Neural cell (in vitro differentiated cells): Measurements from ENCODE around the gene RAB11FIP3. TPM values are rescaled to one million over a fixed set of nuclear protein-coding genes. Genes with fewer than 3 reads are reported as not detected.

Experiments
- H2AFZ ChIP-seq: fragments of 200-600, 300-800 bp; sonication (generic), shearing (Covaris generic); 2 replicates; pipeline ENCODE4 v1.6.0; 2014; ENCODE audit warnings: low read depth, mild to moderate bottlenecking, antibody characterized with exemption, low read length, moderate library complexity
- H3F3A ChIP-seq: fragments of 200-600 bp; shearing (Covaris generic); 2 replicates; pipeline ENCODE4 v1.6.1; 2016; ENCODE audit warnings: mild to moderate bottlenecking, moderate library complexity, mixed read lengths, antibody characterized with exemption, low read length; ENCODE audit not compliant: insufficient read depth, poor library complexity, severe bottlenecking
- H3K27ac ChIP-seq: fragments of 200-600, 300-800 bp; sonication (generic), shearing (Covaris generic); 2 replicates; pipeline ENCODE4 v1.5.1; 2014; ENCODE audit warnings: mild to moderate bottlenecking, low read length, moderate library complexity
- H3K27me3 ChIP-seq: fragments of 300-800, 200-600 bp; sonication (generic), shearing (Covaris generic); 2 replicates; pipeline ENCODE4 v1.6.0; 2014; ENCODE audit warnings: mild to moderate bottlenecking, low read depth, low read length, moderate library complexity; ENCODE audit not compliant: insufficient read depth
- H3K36me3 ChIP-seq: fragments of 300-800, 200-600 bp; sonication (generic), shearing (Covaris generic); 2 replicates; pipeline ENCODE4 v1.5.1; 2014; ENCODE audit warnings: mild to moderate bottlenecking, antibody characterized with exemption, low read length, moderate library complexity; ENCODE audit not compliant: insufficient read depth
- H3K4me2 ChIP-seq: fragments of 300-800, 200-600 bp; sonication (generic), shearing (Covaris generic); 2 replicates; pipeline ENCODE4 v1.6.0; 2014; ENCODE audit warnings: mild to moderate bottlenecking, low read length
- H3K4me3 ChIP-seq: fragments of 300-800, 200-600 bp; sonication (generic), shearing (Covaris generic); 2 replicates; pipeline ENCODE4 v1.5.1; 2014; ENCODE audit warnings: mild to moderate bottlenecking, low read length, moderate library complexity
- H3K79me2 ChIP-seq: fragments of 200-600 bp; shearing (Covaris generic); replicated peaks from 2 replicates; pipeline ENCODE4 v1.6.0; 2014; ENCODE audit warnings: mild to moderate bottlenecking, low read length, moderate library complexity; ENCODE audit not compliant: insufficient read depth
- H3K9ac ChIP-seq: fragments of 300-800, 200-600 bp; sonication (generic), shearing (Covaris generic); 2 replicates; pipeline ENCODE4 v1.6.1; 2016; ENCODE audit warnings: mild to moderate bottlenecking, low read length, mixed read lengths
- H3K9me2 ChIP-seq: fragments of 200-600 bp; shearing (Covaris generic); 2 replicates; pipeline ENCODE4 v1.6.1; 2016; ENCODE audit warnings: mild to moderate bottlenecking, low read length, mixed read lengths; ENCODE audit not compliant: insufficient read depth
- H3K9me3 ChIP-seq: fragments of 200-600, 300-800 bp; sonication (generic), shearing (Covaris generic); 2 replicates; pipeline ENCODE4 v1.6.1; 2016; ENCODE audit warnings: mild to moderate bottlenecking, mixed run types, low read length, moderate library complexity, mixed read lengths
- H4K20me1 ChIP-seq: fragments of 200-600 bp; shearing (Covaris generic); 2 replicates; pipeline ENCODE4 v1.6.1; 2016; ENCODE audit warnings: mild to moderate bottlenecking, mixed run types; ENCODE audit not compliant: insufficient read depth
- CTCF ChIP-seq: fragments of 450-650 bp; IDR thresholded peaks from 2 replicates; pipeline ENCODE4 v1.5.1; 2014; ENCODE audit warnings: antibody characterized with exemption, mild to moderate bottlenecking, moderate library complexity; ENCODE audit not compliant: poor library complexity, severe bottlenecking
- EP300 ChIP-seq: fragments of 450-650 bp; conservative IDR thresholded peaks from 2 replicates; pipeline ENCODE4 v1.6.1; 2014; ENCODE audit warnings: antibody characterized with exemption, mild to moderate bottlenecking, moderate library complexity; ENCODE audit not compliant: poor library complexity, severe bottlenecking
- EZH2 ChIP-seq: fragments of 200-600, 300-800 bp; shearing (Covaris generic), sonication (generic); IDR thresholded peaks from 2 replicates; pipeline ENCODE4 v1.6.1; 2014; ENCODE audit warnings: antibody characterized with exemption, low read length, borderline replicate concordance, mild to moderate bottlenecking; ENCODE audit not compliant: insufficient read depth, poor library complexity, severe bottlenecking
- MXI1 ChIP-seq: fragments of 450-650 bp; conservative IDR thresholded peaks from 2 replicates; pipeline ENCODE4 v1.6.1; 2014; ENCODE audit warnings: antibody characterized with exemption, mild to moderate bottlenecking; ENCODE audit not compliant: poor library complexity, severe bottlenecking
- POLR2AphosphoS5 ChIP-seq: IDR thresholded peaks from 2 replicates; pipeline ENCODE4 v1.6.1; 2012
- RAD21 ChIP-seq: fragments of 450-650 bp; conservative IDR thresholded peaks from 2 replicates; pipeline ENCODE4 v1.6.1; 2014; ENCODE audit warnings: antibody characterized with exemption, mild to moderate bottlenecking, moderate library complexity
- REST ChIP-seq: IDR thresholded peaks from 2 replicates; pipeline ENCODE4 v1.6.1; 2012; ENCODE audit warnings: borderline replicate concordance
- SMC3 ChIP-seq: fragments of 450-650 bp; conservative IDR thresholded peaks from 2 replicates; pipeline ENCODE4 v1.6.1; 2014; ENCODE audit warnings: antibody characterized with exemption, mild to moderate bottlenecking, moderate library complexity; ENCODE audit not compliant: poor library complexity
- TAF1 ChIP-seq: IDR thresholded peaks from 2 replicates; pipeline ENCODE4 v1.6.1; 2012; ENCODE audit warnings: low read depth
- polyA plus RNA-seq: library from polyadenylated mRNA; depleted of rRNA; stranded (reverse); fragments of >200 nt; gene quantifications from 2 replicates; pipeline ENCODE4 v1.2.3, GENCODE V29; 2014

Gene RAB11FIP3
- polyA plus RNA-seq, 1 donor from 2014 or later, result 55.0 TPM

GRCh38 chr16:459761-460160 is 34.3 kb downstream of the RAB11FIP3 start:
- Histone ChIP-seq H3K4me3 (no peak overlapping the region), H2AFZ (no peak overlapping the region), H3K27ac (no peak overlapping the region), H3K9ac (no peak overlapping the region), H3K9me3 (no peaks in the 10 kb centered on the region), H3K9me2 (no peaks in the 10 kb centered on the region), H3F3A (no peaks in the 10 kb centered on the region), H3K27me3 (no peaks in the 10 kb centered on the region), H4K20me1 (no peaks in the 10 kb centered on the region), H3K79me2 (peaks cover 35% of the 10 kb centered on the region), H3K36me3 (peaks cover 4% of the 10 kb centered on the region), H3K4me2 (no peak overlapping the region)
- TF ChIP-seq EP300 (no peak), RAD21 (no peak), REST (no peak)

- no peaks in the 10 kb centered on the region for H3K27me3 ChIP-seq
- H3K79me2 ChIP-seq, result peaks cover 30% of the 10 kb centered on the region
- no peaks in the 10 kb centered on the region for H4K20me1 ChIP-seq
- H3F3A ChIP-seq, result no peaks in the 10 kb centered on the region
- no peak overlapping the region for H3K9ac ChIP-seq
- no peaks in the 10 kb centered on the region for H3K9me2 ChIP-seq
- H3K9me3 ChIP-seq, result no peaks in the 10 kb centered on the region
- no peak overlapping the region for H2AFZ ChIP-seq
- H3K4me3 ChIP-seq, result no peak overlapping the region
- H3K36me3 ChIP-seq, result peaks cover 4% of the 10 kb centered on the region
- no peak overlapping the region for H3K4me2 ChIP-seq
- H3K27ac ChIP-seq, result no peak overlapping the region
- no peak for TF ChIP-seq RAD21
- TF ChIP-seq MXI1, result no peak
- TF ChIP-seq POLR2AphosphoS5, result no peak
- no peak for TF ChIP-seq EP300
- no peak for TF ChIP-seq EZH2
- TF ChIP-seq REST, result no peak
- no peak for TF ChIP-seq CTCF
- no peak for TF ChIP-seq TAF1
- TF ChIP-seq SMC3, result no peak
Observed at GRCh38 chr16:460787-461186, 35.3 kb downstream of the RAB11FIP3 start.
